ENCODE measurements around the gene PVALEF. TPM values are rescaled to one million over a fixed set of nuclear protein-coding genes. Genes with fewer than 3 reads are reported as not detected.

Gene PVALEF
- total RNA-seq, 1 donor = not detected

DNA sequence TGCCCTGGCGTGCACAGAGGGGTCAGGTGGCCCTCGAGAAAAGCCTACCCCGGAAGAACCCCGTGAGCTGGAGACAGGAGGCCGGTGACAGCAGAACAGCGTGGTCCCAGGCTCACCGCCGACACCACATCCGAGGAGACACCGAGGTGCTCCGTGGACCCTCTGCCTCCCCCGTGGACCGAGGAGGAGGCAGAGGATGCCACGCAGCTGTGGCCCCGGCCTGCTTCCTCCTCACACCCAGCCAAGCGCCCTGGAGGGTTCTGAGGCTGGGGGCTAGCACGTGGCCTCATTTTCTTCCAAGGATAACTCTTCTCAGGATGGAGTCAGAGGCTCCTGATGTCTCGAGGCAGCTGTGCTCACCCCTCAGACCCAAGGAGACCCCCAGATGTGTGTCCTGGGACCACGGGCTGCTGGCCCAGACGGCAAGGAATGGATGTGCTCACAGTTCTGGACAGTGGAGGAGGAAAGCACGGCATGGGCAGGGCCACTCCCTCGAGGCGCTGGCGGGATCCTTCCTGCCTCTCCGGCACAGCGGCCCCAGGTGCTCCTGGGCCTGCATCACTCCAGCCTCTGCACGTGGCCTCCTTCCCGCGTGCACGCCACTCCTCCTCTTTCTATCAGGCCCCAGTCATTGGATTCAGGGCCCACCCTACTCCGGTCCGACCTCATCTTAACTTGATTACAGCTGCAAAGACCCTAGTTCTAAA, 4.4 kb upstream of the PVALEF start:
- Histone ChIP-seq H3K36me3 (ENCODE audit: insufficient read depth, low read length) (no peaks in the 10 kb centered on the region), H3K27me3 (ENCODE audit: insufficient read depth, low read length) (peaks cover 19% of the 10 kb centered on the region), H3K79me2 (ENCODE audit: insufficient read depth, low read length) (no peaks in the 10 kb centered on the region), H4K20me1 (ENCODE audit: insufficient read depth, low read length) (no peaks in the 10 kb centered on the region), H2AFZ (ENCODE audit: low read length) (no peak overlapping the region), H3K4me3 (ENCODE audit: insufficient read depth, low read length) (no peak overlapping the region), H3K9me3 (ENCODE audit: low read depth, low read length) (no peaks in the 10 kb centered on the region), H3K4me2 (ENCODE audit: insufficient read depth, low read length) (no peak overlapping the region), H3K27ac (ENCODE audit: low read depth, low read length) (no peak overlapping the region), H3K4me1 (ENCODE audit: insufficient read depth, low read length) (no peaks in the 10 kb centered on the region)
- TF ChIP-seq CTCF (IDR thresholded peaks at IDR 0.05; ENCODE audit: extremely low read depth, low read depth, low read length) = no peak
- DNase-seq (ENCODE audit: insufficient read length, low spot score, missing footprints) = no peak

DNA sequence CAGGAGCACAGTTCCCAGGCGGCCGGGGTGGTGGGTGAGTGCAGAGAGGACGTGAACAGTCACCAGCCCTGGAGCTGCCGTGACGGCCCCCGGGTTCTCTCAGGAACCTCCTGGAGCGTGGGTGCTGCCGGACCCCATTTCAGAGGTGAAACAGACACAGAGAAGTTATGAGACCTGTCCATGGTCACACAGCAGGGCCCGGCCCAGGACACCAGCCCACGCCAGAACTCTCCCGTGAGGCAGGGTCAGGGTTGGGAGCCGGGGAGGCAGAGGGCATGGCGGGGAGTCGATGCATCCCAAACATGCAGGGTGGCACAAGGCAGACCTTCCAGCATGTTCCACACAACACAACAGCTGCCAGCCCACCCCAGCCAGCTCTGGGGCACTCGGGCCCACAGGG, 3.8 kb upstream of the PVALEF start:
- no peaks in the 10 kb centered on the region for H3K79me2 ChIP-seq (ENCODE audit: insufficient read depth, low read length)
- no peak overlapping the region for H3K27ac ChIP-seq (ENCODE audit: low read depth, low read length)
- no peak overlapping the region for H3K4me2 ChIP-seq (ENCODE audit: insufficient read depth, low read length)
- H3K4me3 ChIP-seq (ENCODE audit: insufficient read depth, low read length) = no peak overlapping the region
- DNase-seq (ENCODE audit: insufficient read length, low spot score, missing footprints) = no peak
- H3K4me1 ChIP-seq (ENCODE audit: insufficient read depth, low read length) = no peaks in the 10 kb centered on the region
- H4K20me1 ChIP-seq (ENCODE audit: insufficient read depth, low read length) = no peaks in the 10 kb centered on the region
- TF ChIP-seq CTCF (IDR thresholded peaks at IDR 0.05; ENCODE audit: extremely low read depth, low read depth, low read length) = no peak
- H2AFZ ChIP-seq (ENCODE audit: low read length) = no peak overlapping the region
- no peaks in the 10 kb centered on the region for H3K9me3 ChIP-seq (ENCODE audit: low read depth, low read length)
- H3K27me3 ChIP-seq (ENCODE audit: insufficient read depth, low read length) = peaks cover 20% of the 10 kb centered on the region
- no peaks in the 10 kb centered on the region for H3K36me3 ChIP-seq (ENCODE audit: insufficient read depth, low read length)

DNA sequence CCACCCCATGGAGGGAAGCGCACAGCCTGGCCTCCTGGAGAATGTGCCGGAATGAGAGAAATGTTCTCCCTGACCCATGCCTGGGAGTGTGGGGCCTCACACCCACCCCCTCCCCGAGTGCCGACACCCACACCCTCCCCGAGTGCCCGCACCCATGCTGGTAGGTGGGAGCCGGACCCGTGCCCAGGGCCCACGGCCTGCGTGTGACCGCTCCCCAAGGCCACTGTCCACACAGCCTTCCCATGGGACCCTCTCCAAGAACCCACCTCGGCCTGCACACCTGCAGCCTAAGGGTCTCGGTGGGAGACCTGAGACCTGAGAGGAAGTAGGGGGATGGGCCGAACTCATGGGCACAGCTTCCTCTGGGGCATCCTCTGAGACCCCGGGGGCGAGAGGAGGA, 3.3 kb upstream of the PVALEF start:
- Histone ChIP-seq H3K4me1 (ENCODE audit: insufficient read depth, low read length) (no peaks in the 10 kb centered on the region), H3K27me3 (ENCODE audit: insufficient read depth, low read length) (peaks cover 24% of the 10 kb centered on the region), H3K9me3 (ENCODE audit: low read depth, low read length) (no peaks in the 10 kb centered on the region), H3K36me3 (ENCODE audit: insufficient read depth, low read length) (no peaks in the 10 kb centered on the region), H3K4me3 (ENCODE audit: insufficient read depth, low read length) (no peak overlapping the region), H4K20me1 (ENCODE audit: insufficient read depth, low read length) (no peaks in the 10 kb centered on the region), H3K79me2 (ENCODE audit: insufficient read depth, low read length) (no peaks in the 10 kb centered on the region), H3K4me2 (ENCODE audit: insufficient read depth, low read length) (no peak overlapping the region), H2AFZ (ENCODE audit: low read length) (no peak overlapping the region), H3K27ac (ENCODE audit: low read depth, low read length) (no peak overlapping the region)
- no peak for TF ChIP-seq CTCF (IDR thresholded peaks at IDR 0.05; ENCODE audit: extremely low read depth, low read depth, low read length)
- DNase-seq (ENCODE audit: insufficient read length, low spot score, missing footprints) = no peak

DNA sequence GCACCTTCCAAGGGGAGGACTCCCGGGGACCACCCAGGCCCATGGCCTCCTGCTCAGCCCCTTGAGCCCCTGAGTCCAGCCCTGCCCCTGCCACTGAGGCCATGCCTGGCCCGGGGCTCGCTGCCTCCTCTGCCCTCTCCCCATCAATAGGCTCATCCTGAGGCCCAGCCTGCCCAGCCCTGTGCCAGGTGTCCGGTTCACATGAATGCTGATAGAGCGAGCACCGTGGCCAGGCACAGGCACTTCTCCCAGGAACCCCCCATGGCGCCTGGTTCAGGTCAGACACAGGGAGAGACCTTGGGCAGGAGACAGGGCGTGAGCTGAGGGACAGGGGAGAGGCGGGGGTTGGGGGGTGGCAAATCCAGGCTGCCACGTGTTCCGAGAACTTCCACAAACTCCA, 2.8 kb upstream of the PVALEF start:
- Histone ChIP-seq H3K4me2 (ENCODE audit: insufficient read depth, low read length) (no peak overlapping the region), H3K9me3 (ENCODE audit: low read depth, low read length) (no peaks in the 10 kb centered on the region), H2AFZ (ENCODE audit: low read length) (no peak overlapping the region), H3K79me2 (ENCODE audit: insufficient read depth, low read length) (no peaks in the 10 kb centered on the region), H3K27ac (ENCODE audit: low read depth, low read length) (no peak overlapping the region), H3K4me1 (ENCODE audit: insufficient read depth, low read length) (no peaks in the 10 kb centered on the region), H3K36me3 (ENCODE audit: insufficient read depth, low read length) (no peaks in the 10 kb centered on the region), H4K20me1 (ENCODE audit: insufficient read depth, low read length) (no peaks in the 10 kb centered on the region), H3K27me3 (ENCODE audit: insufficient read depth, low read length) (peaks cover 28% of the 10 kb centered on the region), H3K4me3 (ENCODE audit: insufficient read depth, low read length) (no peak overlapping the region)
- no peak for DNase-seq (ENCODE audit: insufficient read length, low spot score, missing footprints)
- TF ChIP-seq CTCF (IDR thresholded peaks at IDR 0.05; ENCODE audit: extremely low read depth, low read depth, low read length) = no peak
